SK-N-SH treated with all-trans-retinoic acid at 6 μM for 48 hours (cell line): Measurements from ENCODE around the gene CMBL.

Experiments
- ATAC-seq: fragments of 200-7000 bp; cut with Tn5 transposase; 3 replicates; pipeline ENCODE4 v1.9.1; 2020; ENCODE audit warnings: mild to moderate bottlenecking, moderate library complexity
- ARNTL ChIP-seq: fragments of 450-650 bp; formaldehyde crosslinking; IDR thresholded peaks from 2 replicates; pipeline ENCODE4 v1.5.0; 2020; ENCODE audit warnings: low read depth, mild to moderate bottlenecking, moderate library complexity, borderline replicate concordance
- BACH2 ChIP-seq: fragments of 250-450 bp; sonication (Bioruptor Pico); IDR thresholded peaks from 2 replicates; pipeline ENCODE4 v1.9.0; 2021; ENCODE audit warnings: mild to moderate bottlenecking, borderline replicate concordance
- CREB5 ChIP-seq: fragments of 250-450 bp; sonication (Bioruptor Pico); IDR thresholded peaks from 2 replicates; pipeline ENCODE4 v1.5.1; 2020; ENCODE audit warnings: low read depth, mild to moderate bottlenecking, moderate library complexity
- CSDC2 ChIP-seq: fragments of 250-450 bp; sonication (Bioruptor Pico); IDR thresholded peaks from 2 replicates; pipeline ENCODE4 v1.5.0; 2020; ENCODE audit warnings: mild to moderate bottlenecking, moderate library complexity
- CSRNP3 ChIP-seq: fragments of 250-450 bp; sonication (Bioruptor Pico); IDR thresholded peaks from 2 replicates; pipeline ENCODE4 v1.5.1; 2021; ENCODE audit warnings: mild to moderate bottlenecking, moderate library complexity
- ESRRG ChIP-seq: fragments of 250-450 bp; sonication (Bioruptor Pico); IDR thresholded peaks from 2 replicates; pipeline ENCODE4 v1.6.1; 2021; ENCODE audit warnings: mild to moderate bottlenecking
- GLIS3 ChIP-seq: fragments of 250-450 bp; sonication (Bioruptor Pico); IDR thresholded peaks from 2 replicates; pipeline ENCODE4 v1.5.0; 2020; ENCODE audit warnings: mild to moderate bottlenecking, moderate library complexity
- ISL1 ChIP-seq: fragments of 250-450 bp; sonication (Bioruptor Pico); IDR thresholded peaks from 2 replicates; pipeline ENCODE4 v2.1.2; 2022; ENCODE audit warnings: mild to moderate bottlenecking, moderate library complexity
- OSR1 ChIP-seq: fragments of 250-450 bp; sonication (Bioruptor Pico); IDR thresholded peaks from 2 replicates; pipeline ENCODE4 v1.8.0; 2022; ENCODE audit warnings: moderate library complexity, mild to moderate bottlenecking, inconsistent platforms
- PATZ1 ChIP-seq: fragments of 250-450 bp; sonication (Bioruptor Pico); IDR thresholded peaks from 2 replicates; pipeline ENCODE4 v1.8.0; 2020; ENCODE audit warnings: mild to moderate bottlenecking, moderate library complexity, borderline replicate concordance
- POU6F1 ChIP-seq: fragments of 250-450 bp; sonication (Bioruptor Pico); IDR thresholded peaks from 2 replicates; pipeline ENCODE4 v1.8.0; 2021; ENCODE audit warnings: low read depth, mild to moderate bottlenecking, moderate library complexity, borderline replicate concordance
- PPARA ChIP-seq: fragments of 250-450 bp; sonication (Bioruptor Pico); IDR thresholded peaks from 2 replicates; pipeline ENCODE4 v1.5.0; 2020; ENCODE audit warnings: mild to moderate bottlenecking, borderline replicate concordance
- RARB ChIP-seq: fragments of 250-450 bp; sonication (Bioruptor Pico); IDR thresholded peaks from 2 replicates; pipeline ENCODE4 v1.8.0; 2021; ENCODE audit warnings: mild to moderate bottlenecking, moderate library complexity
- SNAI2 ChIP-seq: fragments of 250-450 bp; sonication (Bioruptor Pico); IDR thresholded peaks from 2 replicates; pipeline ENCODE4 v1.5.0; 2020; ENCODE audit warnings: mild to moderate bottlenecking, moderate library complexity
- TCF4 ChIP-seq: fragments of 250-450 bp; sonication (Bioruptor Pico); IDR thresholded peaks from 2 replicates; pipeline ENCODE4 v1.8.0; 2021; ENCODE audit warnings: mild to moderate bottlenecking, moderate library complexity, borderline replicate concordance
- TSHZ2 ChIP-seq: fragments of 250-450 bp; sonication (Bioruptor Pico); IDR thresholded peaks from 2 replicates; pipeline ENCODE4 v1.5.0; 2020; ENCODE audit warnings: mild to moderate bottlenecking, moderate library complexity
- ZFP3 ChIP-seq: fragments of 250-450 bp; sonication (Bioruptor Pico); IDR thresholded peaks from 2 replicates; pipeline ENCODE4 v1.5.0; 2020; ENCODE audit warnings: mild to moderate bottlenecking, moderate library complexity
- ZFP30 ChIP-seq: fragments of 450-650 bp; formaldehyde crosslinking; IDR thresholded peaks from 2 replicates; pipeline ENCODE4 v1.5.0; 2022; ENCODE audit warnings: mild to moderate bottlenecking, moderate library complexity
- ZNF565 ChIP-seq: fragments of 450-650 bp; formaldehyde crosslinking; conservative IDR thresholded peaks from 2 replicates; pipeline ENCODE4 v1.5.0; 2020; ENCODE audit warnings: low read depth, mild to moderate bottlenecking, moderate library complexity
- ZNF70 ChIP-seq: fragments of 450-650 bp; formaldehyde crosslinking; IDR thresholded peaks from 2 replicates; pipeline ENCODE4 v1.5.0; 2020; ENCODE audit warnings: mild to moderate bottlenecking, moderate library complexity
- ZNF8 ChIP-seq: fragments of 450-650 bp; formaldehyde crosslinking; IDR thresholded peaks from 2 replicates; pipeline ENCODE4 v1.5.0; 2020; ENCODE audit warnings: mild to moderate bottlenecking, moderate library complexity

The CMBL gene

GRCh38 chr5:10300246-10300645 is 7.5 kb downstream of the CMBL start:
- TF ChIP-seq CREB5 (CRISPR knock-in tag) (no peak), CSRNP3 (CRISPR knock-in tag) (no peak), TCF4 (CRISPR knock-in tag) (no peak), ISL1 (CRISPR knock-in tag) (no peak), POU6F1 (CRISPR knock-in tag) (no peak), OSR1 (CRISPR knock-in tag) (no peak), ZNF8 (CRISPR knock-in tag) (no peak), ZFP30 (no peak), ESRRG (no peak), ZFP3 (no peak), PPARA (CRISPR knock-in tag) (no peak), ZNF565 (CRISPR knock-in tag) (no peak), ZNF70 (CRISPR knock-in tag) (no peak)
- ATAC-seq, result no peak

GRCh38 chr5:10297646-10298204 is 10.0 kb downstream of the CMBL start:
- no peak for TF ChIP-seq ZFP30
- no peak for TF ChIP-seq ZNF70 (CRISPR knock-in tag)
- no peak for TF ChIP-seq ESRRG
- TF ChIP-seq ZFP3, result no peak
- no peak for TF ChIP-seq PATZ1 (CRISPR knock-in tag)
- TF ChIP-seq GLIS3 (CRISPR knock-in tag), result no peak
- TF ChIP-seq RARB (CRISPR knock-in tag), result no peak
- TF ChIP-seq POU6F1 (CRISPR knock-in tag), result no peak
- no peak for TF ChIP-seq BACH2 (CRISPR knock-in tag)
- no peak for TF ChIP-seq CSRNP3 (CRISPR knock-in tag)
- no peak for TF ChIP-seq ZNF8 (CRISPR knock-in tag)
- ATAC-seq, result no peak

- ATAC-seq, result no peak
- TF ChIP-seq BACH2 (CRISPR knock-in tag) (no peak), CREB5 (CRISPR knock-in tag) (no peak), TSHZ2 (CRISPR knock-in tag) (no peak), ARNTL (CRISPR knock-in tag) (no peak), RARB (CRISPR knock-in tag) (no peak), ZNF565 (CRISPR knock-in tag) (no peak), ZFP30 (no peak), CSRNP3 (CRISPR knock-in tag) (no peak), SNAI2 (no peak), CSDC2 (no peak)
Observed at GRCh38 chr5:10295619-10296326, 11.9 kb downstream of the CMBL start.
